HG03575 (cell line): ENCODE data around the gene GIPR.

Experiments used
- ATAC-seq: cut with Tn5 transposase; IDR thresholded peaks from one replicate; pipeline ENCODE4 v1.9.1; 2021; ENCODE audit not compliant: unreplicated experiment, insufficient number of reproducible peaks, low FRiP score; ENCODE audit errors: extremely low read depth

GIPR gene

GRCh38 chr19:45645068-45645630 lies 22.9 kb upstream of the GIPR start:
- ATAC-seq, result no peak

- no peak for ATAC-seq
Observed at GRCh38 chr19:45645631-45646344, 22.2 kb upstream of the GIPR start.

GRCh38 chr19:45646345-45646698 lies 21.7 kb upstream of the GIPR start:
- no peak for ATAC-seq

- no peak for ATAC-seq
Observed at GRCh38 chr19:45650722-45651121, 17.3 kb upstream of the GIPR start.

GRCh38 chr19:45653634-45654033 lies 14.4 kb upstream of the GIPR start:
- ATAC-seq, result no peak

- ATAC-seq, result no peak
Observed at GRCh38 chr19:45655073-45655472, 12.9 kb upstream of the GIPR start.

- no peak for ATAC-seq
Observed at GRCh38 chr19:45657520-45658167, 10.4 kb upstream of the GIPR start.

GRCh38 chr19:45659096-45659729 lies 8.8 kb upstream of the GIPR start:
- no peak for ATAC-seq

- ATAC-seq, result no peak
Observed at GRCh38 chr19:45660636-45661035, 7.4 kb upstream of the GIPR start.

GRCh38 chr19:45663800-45664199 lies 4.2 kb upstream of the GIPR start:
- no peak for ATAC-seq

GRCh38 chr19:45664575-45664974 lies 3.4 kb upstream of the GIPR start:
- ATAC-seq, result no peak

- ATAC-seq, result no peak
Observed at GRCh38 chr19:45668342-45668871, 386 bp downstream of the GIPR start.

GRCh38 chr19:45670670-45671453 lies 2.8 kb downstream of the GIPR start:
- ATAC-seq, result no peak

GRCh38 chr19:45674946-45675345 lies 6.9 kb downstream of the GIPR start:
- no peak for ATAC-seq

- ATAC-seq, result no peak
Observed at GRCh38 chr19:45676851-45677263, 8.8 kb downstream of the GIPR start.

GRCh38 chr19:45677351-45678230 lies 9.6 kb downstream of the GIPR start:
- ATAC-seq, result no peak

- ATAC-seq, result no peak
Observed at GRCh38 chr19:45681391-45682015, 13.5 kb downstream of the GIPR start.

- no peak for ATAC-seq
Observed at GRCh38 chr19:45682117-45682516, 14.1 kb downstream of the GIPR start.
